HG03521 (cell line): ENCODE data around the gene KLLN.
"Not testable (repeated sequence)": the region's sequence is repeated elsewhere in the genome, so short reads cannot be mapped to it uniquely, and the experiment has no call there.

Source experiments
- ATAC-seq: cut with Tn5 transposase; IDR thresholded peaks from one replicate; pipeline ENCODE4 v1.9.1; 2021; ENCODE audit warnings: mild to moderate bottlenecking, moderate library complexity; ENCODE audit not compliant: unreplicated experiment

The KLLN gene, protein sequence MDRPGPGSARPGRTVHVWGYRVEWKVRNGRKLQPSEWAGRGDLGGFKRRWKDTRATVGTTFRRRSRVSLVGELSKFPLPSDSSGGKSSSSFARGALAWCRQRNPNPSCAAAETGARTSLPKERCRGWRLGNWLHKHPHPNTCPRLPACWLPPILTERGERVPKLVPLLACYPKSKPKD

DNA sequence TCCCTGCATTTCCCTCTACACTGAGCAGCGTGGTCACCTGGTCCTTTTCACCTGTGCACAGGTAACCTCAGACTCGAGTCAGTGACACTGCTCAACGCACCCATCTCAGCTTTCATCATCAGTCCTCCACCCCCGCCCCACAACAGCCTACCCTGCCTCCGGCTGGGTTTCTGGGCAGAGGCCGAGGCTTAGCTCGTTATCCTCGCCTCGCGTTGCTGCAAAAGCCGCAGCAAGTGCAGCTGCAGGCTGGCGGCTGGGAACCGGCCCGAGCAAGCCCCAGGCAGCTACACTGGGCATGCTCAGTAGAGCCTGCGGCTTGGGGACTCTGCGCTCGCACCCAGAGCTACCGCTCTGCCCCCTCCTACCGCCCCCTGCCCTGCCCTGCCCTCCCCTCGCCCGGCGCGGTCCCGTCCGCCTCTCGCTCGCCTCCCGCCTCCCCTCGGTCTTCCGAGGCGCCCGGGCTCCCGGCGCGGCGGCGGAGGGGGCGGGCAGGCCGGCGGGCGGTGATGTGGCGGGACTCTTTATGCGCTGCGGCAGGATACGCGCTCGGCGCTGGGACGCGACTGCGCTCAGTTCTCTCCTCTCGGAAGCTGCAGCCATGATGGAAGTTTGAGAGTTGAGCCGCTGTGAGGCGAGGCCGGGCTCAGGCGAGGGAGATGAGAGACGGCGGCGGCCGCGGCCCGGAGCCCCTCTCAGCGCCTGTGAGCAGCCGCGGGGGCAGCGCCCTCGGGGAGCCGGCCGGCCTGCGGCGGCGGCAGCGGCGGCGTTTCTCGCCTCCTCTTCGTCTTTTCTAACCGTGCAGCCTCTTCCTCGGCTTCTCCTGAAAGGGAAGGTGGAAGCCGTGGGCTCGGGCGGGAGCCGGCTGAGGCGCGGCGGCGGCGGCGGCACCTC is at the start of gene KLLN, which contains the start of gene PTEN:
Gene KLLN, minus strand, starts transcription at position 481 of the 891 bp plus-strand sequence. CDS start 1,046 bp downstream, outside the sequence.
Gene PTEN, plus strand, starts transcription at position 573 of the 891 bp plus-strand sequence. CDS start 845 bp downstream, outside the sequence.
- ATAC-seq = peak; percentile 29

DNA sequence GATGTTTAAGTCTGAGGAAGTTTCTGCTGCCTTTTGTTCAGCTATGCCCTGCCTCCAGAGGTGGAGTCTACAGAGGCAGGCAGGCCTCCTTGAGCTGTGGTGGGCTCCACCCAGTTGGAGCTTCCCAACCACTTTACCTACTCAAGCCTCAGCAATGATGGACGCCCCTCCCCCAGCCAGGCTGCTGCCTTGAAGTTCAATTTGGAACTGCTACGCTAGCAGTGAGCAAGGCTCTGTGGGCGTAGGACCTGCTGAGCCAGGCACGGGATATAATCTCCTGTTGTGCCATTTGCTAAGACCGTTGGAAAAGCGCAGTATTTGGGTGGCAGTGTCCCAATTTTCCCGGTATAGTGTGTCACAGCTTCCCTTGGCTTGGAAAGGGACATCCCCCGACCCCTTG is 40.1 kb upstream of the KLLN start:
- not testable (repeated sequence) for ATAC-seq

DNA sequence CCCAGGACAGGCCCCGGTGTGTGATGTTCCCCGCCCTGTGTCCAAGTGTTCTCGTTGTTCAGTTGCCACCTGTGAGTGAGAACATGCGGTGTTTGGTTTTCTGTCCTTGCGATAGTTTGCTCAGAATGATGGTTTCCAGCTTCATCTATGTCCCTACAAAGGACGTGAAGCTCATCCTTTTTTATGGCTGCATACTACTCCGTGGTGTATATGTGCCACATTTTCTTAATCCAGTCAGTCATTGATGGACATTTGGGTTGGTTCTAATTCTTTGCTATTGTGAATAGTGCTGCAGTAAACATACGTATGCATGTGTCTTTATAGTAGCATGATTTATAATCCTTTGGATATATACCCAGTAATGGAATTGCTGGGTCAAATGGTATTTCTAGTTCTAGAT is 34.6 kb upstream of the KLLN start:
- not testable (repeated sequence) for ATAC-seq

DNA sequence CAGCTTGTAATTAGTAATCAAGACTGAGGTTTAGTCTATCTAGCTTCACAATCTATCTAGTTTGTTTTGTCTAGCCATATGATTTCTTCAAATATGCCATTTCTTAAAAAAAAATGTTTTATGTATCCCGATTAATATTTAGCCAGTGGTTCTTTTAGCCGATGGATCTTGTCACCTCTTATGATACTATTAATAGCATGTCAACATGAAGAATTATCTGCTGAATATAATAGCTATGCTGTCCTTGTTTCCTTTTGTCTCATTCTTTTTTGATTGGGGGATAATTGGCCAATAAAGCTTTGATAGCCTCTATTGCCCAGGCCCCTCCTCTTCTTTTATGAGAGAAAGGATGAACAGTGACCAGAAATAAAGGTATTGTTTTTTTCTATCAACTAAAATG is 32.9 kb upstream of the KLLN start:
- no peak for ATAC-seq

DNA sequence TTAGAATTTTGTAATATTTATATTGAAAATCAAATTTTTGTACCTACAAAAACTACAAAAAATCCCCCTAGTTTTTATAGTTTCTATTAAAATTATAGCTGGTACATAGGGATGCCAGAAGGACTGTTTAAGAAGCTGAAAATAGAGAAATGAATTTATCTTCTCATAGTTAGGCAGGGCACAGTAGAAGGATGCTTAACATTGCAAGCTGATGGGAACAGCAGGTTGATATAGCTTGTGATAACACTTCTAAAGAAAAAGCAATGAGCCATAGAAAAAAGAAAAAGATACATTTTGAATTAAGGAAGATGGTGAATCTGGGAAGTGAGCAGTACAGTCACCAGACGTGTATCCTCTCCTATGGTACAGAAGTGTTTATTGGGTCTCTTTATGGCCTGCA is 32.1 kb upstream of the KLLN start:
- ATAC-seq = no peak

DNA sequence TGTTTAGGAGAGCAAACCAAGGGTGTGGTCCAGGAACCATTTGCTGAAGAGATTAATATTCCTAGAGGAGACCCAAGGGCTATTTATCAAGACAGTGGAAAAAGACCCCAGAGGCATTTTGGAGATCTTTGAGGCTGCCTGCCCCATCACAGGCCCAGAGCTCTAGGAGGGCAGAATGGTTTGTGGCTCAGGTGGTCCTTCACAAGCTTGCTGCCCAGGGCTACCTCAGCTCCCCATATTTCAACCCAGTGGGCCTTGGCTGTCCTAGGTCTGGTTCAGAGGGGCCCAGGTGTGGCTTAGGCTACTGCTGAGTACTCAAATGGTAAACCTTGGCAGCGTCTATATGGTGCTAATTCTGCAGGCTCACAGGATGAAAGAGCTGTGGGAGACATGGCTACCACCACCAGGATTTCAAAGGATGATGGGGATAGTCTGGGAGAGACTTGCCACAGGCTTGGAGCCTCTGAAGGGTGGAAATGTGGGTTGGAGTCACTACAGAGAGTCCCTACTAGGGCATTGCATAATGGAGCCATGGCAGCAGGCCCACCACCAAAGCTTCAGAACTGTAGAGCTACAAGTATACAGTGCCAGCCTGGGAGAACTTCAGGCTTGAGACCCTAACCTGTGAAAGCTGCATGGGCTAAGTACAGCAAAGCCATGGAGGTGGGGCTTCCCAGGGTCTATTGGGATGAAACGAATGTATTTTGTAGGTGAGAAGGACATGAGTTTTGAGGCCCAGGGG is 24.4 kb upstream of the KLLN start:
- no peak for ATAC-seq

DNA sequence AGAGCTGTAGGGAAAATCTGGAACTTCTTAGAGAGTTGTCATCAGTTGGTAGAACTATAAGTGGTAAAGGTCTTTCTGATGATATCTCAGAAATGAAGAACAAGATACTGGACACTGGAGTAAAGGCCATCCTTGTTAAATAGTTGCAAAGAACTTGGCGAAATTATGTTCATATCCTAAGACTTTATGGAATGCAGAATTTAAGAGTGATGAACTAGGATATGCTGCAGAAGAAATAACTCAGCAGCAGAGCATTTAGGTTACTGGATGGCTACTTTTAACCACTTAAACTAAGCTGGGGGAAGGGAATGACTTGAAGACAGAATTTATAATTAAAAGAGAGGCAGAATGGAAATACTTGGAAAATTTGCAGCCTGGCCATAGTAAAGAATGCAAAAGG is 23.8 kb upstream of the KLLN start:
- no peak for ATAC-seq

DNA sequence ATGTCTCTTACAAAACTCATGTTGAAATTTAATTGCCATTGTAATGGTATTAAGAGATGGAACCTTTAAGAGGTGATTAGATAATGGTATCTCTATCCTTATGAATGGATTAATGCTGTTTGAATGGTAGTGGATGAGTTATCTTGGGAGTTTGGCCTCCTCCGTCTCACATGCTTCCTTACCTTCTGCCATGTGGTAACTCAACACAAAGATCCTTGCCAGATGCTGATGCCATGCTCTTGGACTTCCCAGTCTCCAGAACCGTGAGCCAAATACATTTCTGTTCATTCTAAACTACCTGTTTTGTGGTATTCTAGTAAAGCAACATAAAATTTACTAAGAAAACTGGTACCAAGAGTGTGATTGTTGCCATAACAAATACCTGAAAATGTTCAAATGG is 23.3 kb upstream of the KLLN start:
- no peak for ATAC-seq

DNA sequence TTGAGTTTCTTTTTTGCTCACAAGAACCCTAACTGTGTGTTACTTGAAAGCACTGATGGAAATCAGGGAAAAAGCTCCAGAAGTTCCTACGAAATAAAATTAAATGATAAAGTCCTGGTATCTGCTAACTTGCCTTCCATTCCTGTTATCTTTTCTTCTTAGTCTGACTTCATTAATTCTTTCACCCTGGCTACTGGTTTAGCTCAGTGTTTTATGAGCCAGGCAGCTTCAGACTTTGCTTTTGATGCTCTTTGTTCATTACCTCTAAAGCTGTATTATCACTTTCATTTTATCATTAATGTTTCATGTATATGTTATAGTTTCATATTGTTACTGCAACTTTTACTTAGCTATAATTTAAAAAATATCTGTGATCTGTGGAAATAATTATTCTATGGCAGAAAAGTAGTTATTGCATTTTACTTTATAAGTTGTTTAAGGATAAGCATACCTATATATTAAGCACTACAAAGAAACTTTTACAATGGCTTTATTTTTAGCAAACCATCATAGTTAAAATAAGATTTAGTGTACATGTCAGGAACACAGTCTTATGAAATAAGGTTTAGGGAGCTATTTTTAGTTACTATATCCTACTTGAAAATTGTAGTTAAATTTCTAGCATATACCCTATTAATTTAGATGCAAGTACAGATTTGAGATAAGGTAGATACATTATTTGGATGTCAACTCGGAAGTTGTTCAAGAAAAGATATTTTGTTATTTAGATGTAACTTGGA is 19.4 kb upstream of the KLLN start:
- ATAC-seq = no peak

DNA sequence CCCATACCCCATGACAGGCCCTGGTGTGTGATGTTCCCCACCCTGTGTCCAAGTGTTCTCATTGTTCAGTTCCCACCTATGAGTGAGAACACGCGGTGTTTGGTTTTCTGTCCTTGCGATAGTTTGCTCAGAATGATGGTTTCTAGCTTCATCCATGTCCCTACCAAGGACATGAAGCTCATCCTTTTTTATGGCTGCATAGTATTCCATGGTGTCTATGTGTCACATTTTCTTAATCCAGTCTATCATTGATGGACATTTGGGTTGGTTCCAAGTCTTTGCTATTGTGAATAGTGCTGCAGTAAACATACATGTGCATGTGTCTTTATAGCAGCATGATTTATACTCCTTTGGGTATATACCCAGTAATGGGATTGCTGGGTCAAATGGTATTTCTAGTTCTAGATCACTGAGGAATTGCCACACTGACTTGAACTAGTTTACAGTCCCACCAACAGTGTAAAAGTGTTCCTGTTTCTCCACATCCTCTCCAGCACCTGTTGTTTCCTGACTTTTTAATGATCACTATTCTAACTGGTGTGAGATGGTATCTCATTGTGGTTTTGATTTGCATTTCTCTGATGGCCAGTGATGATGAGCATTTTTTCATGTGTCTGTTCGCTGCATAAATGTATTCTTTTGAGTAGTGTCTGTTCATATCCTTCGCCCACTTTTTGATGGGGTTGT is 18.2 kb upstream of the KLLN start:
- not testable (repeated sequence) for ATAC-seq

DNA sequence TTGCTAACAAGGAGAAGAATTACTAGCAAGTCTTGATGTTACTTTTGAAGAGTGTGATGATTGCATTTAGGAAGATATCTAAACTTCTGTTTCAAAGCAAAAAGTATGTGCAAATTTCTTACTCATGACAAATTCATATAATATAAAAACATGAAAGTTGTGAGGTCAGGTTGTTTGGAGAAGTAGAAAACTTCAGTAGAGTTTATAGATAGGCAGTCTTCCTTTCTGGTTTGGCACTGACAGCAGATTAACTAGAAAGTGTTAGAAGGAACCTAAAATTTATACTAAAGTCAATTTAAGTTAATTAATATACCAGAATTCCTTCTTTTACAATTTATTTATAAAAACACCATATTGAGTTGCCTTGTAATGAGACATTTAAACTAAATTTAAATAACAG is 17.0 kb upstream of the KLLN start:
- ATAC-seq = no peak

DNA sequence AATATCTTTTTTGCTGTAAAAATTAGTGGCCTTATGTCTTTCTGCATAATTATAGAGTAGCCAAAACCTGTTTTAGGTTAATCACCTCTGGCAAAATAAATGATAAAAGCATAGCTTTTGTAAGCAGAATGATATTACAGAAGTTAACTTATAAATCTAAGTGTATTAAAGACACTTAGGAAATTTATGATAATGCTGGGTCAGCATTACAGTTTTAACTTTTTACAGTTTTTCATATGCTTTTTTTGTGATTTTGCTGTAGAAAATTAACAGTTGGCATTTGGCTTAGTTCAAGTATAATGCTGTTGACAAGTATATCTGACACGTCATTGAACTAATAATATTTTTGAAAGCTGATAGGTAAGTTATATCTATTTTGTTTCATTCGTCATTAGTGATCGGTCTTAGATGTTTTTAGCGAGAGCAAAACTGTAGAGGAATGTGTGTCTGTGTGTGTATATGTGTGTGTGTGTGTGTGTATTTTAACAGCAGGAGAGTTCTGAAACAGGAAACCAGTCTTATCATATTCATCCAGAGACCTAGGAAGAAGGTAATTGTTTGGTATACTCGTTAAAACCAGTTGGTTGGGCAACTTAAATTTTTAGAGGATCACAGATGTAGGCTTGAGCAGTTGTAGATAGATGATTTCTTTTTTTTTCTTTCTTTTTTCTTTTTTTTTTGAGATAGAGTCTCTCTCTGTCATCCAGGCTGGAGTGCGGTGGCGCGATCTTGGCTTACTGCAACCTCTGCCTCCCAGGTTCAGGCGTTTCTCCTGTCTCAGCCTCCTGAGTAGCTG is 15.5 kb upstream of the KLLN start:
- ATAC-seq = no peak

DNA sequence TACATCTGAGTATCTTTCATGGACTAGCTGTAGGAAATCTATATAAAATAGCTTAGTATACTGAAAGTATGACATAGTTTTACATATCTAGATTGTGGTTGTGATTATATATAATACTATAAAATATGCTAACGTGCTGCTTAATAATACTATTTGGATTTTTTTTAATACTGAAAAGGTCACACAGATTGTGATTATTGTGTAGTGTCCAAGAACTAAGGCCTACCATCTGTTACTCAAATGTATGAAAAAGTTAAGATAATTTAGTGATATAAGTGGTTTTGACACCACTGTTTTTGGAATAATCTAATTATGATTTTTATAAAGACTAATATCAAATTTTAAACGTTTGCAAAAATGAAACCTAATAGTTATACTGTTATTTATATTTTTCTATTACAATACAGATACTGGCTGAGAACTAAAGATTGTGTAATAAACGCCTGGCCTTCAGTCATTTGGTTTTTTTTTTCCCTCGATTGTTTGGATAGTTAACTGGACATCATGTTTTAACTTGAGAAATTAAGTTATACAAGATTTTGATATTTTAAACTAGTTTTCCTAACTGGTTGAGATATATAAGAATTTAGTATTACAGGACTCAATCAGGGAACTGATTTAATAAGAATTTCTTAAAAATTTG is 12.7 kb upstream of the KLLN start:
- ATAC-seq = no peak

DNA sequence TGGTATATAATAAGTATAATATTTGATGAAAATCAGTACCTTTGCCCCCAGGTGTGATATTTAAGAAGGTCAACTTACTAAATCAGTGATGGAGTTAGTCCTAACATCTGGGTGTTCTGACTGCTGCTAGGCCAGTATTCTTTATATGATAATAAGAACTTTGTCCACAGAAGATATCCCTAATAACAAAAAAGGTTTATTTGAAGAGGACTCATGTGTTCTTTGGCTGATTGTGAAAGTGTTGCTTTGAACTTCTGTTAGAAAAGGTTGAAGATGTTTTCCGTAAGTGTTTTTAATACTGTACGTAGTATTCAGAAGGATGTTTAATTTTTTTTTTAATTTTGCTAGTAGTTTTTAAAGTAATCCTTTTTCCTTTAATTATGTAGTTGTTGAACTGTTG is 10.3 kb upstream of the KLLN start:
- ATAC-seq = no peak

DNA sequence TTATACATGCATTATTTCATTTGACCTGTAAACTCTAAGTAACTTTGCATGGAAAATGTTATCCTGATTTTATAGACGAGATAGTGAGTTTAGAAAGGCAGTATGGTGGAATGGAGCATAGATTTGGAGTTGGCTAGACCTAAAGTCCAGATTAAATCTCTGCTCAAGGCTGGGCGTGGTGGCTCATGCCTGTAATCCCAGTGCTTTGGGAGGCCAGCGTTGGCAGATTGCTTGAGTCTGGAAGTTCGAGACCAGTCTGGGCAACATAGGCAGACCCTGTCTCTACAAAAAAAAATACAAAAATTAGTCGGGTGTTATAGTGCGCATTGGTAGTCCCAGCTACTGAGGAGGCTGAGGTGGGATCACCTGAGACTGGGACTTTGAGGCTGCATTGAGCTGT is 9.5 kb upstream of the KLLN start:
- no peak for ATAC-seq

DNA sequence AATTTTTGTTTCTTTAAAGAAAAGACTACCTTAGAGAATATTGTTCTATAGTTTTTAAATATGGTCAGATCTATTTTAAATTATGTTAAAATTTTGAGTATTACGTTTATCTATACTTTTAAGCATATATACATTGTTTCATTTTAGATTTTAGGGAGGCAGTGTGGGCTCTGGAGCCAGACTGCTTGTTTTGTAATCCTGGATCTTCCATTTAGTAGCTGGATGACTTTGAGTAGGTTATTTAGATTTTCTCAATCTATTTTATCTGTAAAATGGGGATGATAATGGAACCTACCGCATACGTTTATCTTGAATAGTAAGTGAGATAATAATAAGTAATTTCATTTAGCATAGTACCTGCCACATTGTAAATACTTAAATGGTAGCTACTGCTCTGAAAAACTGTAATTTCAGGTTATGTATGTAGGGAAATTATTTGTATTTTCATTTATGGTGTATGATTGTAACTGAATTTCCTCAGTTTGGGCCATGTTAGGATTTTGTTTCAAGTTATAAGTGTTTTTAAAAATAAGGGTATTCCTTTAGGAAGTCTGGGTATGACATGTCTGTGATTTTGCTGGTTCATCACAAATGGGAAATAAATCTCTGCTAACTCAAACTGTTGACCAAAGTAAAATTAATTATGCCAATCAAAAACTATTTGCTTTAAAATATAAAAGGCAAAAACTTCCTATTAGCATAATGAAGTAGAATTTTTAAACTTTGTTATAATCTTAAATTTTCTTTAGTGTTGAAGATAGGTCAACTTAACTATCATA is 6.6 kb upstream of the KLLN start:
- no peak for ATAC-seq

DNA sequence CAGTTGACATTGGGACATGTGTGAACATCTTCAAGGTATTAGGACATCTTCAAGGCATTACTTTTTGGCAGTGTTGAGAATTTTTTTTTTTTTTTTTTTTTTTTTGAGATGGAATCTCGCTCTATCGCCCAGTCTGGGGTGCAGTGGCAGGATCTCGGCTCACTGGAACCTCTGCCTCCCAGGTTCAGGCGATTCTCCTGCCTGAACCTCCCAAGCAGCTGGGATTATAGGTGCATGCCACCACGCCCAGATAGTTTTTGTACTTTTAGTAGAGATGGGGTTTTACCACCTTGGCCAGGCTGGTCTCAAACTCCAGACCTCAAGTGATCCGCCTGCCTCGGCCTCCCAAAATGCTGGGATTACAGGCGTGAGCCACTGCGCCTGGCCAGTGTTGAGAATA is 5.8 kb upstream of the KLLN start:
- not testable (repeated sequence) for ATAC-seq

DNA sequence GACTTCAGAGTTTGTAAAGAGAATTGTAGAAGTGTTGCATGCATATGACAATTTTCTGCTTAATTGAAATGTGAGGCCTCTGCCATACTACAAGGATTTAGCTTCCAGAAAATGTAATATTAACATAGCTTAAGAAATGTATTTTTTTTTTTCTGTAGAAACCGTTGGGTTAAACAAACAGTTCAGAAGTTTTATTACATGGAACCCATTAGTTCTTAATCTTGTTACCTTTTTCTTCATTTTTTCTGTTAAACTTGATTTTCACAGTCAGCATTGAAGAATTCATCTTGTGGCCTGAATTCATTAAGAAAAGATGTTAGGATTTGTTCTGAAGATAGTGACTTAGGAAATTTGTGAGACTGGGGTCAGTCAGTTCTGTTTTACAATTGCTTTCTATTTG is 4.9 kb upstream of the KLLN start:
- ATAC-seq = no peak
